Effector CD4-positive, alpha-beta T cell (primary cell): ENCODE data around the gene NUTM2B. TPM values are rescaled to one million over a fixed set of nuclear protein-coding genes. Genes with fewer than 3 reads are reported as not detected.
A peak's percentile ranks its signal among the peaks of the same experiment; 100 is the strongest.
"Not testable (repeated sequence)": the region's sequence is repeated elsewhere in the genome, so short reads cannot be mapped to it uniquely, and the experiment has no call there.

Experiments
- DNase-seq: peaks from one replicate; pipeline ENCODE4 v3.0.0-alpha.2; 2020
- total RNA-seq: gene quantifications from one replicate; lab custom pipeline; 2026; lab: John Stamatoyannopoulos, UW

Gene NUTM2B, protein sequence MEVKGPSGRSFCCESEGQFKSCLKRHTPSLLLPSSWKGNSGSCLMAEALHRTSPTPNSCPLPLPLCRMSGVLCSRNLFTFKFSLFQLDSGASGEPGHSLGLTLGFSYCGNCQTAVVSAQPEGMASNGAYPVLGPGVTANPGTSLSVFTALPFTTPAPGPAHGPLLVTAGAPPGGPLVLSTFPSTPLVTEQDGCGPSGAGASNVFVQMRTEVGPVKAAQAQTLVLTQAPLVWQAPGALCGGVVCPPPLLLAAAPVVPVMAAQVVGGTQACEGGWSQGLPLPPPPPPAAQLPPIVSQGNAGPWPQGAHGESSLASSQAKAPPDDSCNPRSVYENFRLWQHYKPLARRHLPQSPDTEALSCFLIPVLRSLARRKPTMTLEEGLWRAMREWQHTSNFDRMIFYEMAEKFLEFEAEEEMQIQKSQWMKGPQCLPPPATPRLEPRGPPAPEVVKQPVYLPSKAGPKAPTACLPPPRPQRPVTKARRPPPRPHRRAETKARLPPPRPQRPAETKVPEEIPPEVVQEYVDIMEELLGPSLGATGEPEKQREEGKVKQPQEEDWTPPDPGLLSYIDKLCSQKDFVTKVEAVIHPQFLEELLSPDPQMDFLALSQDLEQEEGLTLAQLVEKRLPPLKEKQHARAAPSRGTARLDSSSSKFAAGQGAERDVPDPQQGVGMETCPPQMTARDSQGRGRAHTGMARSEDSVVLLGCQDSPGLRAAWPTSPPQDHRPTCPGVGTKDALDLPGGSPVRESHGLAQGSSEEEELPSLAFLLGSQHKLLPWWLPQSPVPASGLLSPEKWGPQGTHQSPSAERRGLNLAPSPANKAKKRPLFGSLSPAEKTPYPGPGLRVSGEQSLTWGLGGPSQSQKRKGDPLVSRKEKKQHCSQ
- not detected for total RNA-seq

DNA sequence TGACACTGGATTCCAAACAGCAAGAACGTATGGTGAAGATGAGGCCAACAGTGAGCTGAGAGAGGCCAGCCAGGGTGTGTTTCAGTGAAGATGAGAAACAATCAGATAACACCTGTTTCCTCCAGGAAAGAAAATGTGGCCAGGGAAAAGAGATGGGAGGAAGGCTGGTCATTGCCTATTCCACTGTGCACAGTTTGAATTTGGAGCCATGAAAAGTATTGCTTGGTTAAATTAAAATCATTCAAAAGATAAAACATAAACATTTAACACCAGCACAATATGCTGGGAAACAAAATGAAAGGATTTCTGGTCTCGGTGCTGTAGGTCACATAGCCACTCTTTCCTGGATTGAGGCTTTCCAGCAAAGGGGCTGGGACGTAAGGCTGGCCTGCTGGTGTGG, at the start of gene NUTM2B:
NUTM2B (plus strand) TSS at position 301 of the 400 bp plus-strand sequence. CDS start 383 bp downstream, outside the sequence.
- DNase-seq, result not testable (repeated sequence)

DNA sequence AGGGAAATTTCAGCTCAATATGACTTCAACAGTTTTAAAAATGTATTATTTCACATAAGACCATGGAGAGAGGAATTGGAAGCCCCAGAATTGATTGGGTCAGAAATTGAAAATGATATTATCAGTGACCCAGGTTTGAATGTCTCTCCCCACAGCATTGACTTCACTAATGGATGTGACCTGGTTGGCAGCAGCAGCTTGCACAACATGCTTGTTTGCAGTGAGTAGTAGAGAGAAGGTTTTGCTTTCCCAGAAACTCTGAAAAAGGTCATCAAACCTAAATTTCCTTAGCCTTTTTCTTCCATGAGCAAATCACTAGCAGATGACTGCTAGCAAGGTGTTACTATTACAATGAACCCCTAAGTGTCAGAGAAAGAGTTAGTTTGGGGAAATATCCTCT, 39.7 kb upstream of the NUTM2B start:
- not testable (repeated sequence) for DNase-seq

DNA sequence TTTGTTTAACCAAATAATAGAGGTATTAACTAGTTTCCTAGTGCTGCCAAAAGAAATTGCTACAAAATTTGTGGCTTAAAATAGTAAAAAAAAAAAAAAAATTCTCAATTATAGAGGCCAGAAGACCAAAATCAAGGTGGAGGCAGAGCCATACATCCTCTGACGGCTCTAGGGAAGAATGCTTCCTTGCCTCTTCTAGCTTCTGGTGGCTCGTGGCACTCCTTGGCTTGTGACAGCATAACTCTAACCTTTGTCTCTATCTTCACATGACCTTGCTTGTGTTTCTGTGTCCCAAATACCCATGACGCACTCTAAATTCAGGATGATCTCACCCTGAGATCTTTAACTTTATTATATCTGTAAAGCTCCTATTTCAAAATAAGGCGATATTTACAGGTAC, 38.3 kb upstream of the NUTM2B start:
- DNase-seq, result not testable (repeated sequence)

DNA sequence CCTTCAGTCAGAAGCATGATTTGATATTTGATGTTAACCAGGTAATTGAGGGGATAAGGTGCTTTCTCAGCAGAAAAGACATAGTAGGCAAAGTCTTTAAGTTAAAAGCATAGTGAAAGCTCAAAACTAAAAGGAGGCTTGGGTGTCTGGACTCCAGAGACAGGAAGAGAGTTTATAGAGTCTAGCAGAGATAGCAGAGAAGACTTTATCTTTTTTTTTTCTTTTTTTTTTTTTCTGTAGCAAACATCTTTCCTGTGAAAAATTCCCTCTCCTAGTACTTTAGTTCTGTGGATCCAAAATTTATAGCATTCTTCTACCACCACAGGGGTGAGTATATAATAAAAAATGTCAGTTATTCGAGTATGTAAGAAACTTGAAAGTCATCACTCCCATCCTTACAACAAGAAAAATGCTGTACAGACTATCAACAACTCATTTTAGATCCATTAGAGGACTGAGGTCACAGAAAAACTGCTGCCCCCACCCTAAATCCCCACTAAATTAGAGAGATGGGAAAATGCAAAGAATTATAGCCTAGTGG, 33.7 kb upstream of the NUTM2B start:
- DNase-seq, result not testable (repeated sequence)

DNA sequence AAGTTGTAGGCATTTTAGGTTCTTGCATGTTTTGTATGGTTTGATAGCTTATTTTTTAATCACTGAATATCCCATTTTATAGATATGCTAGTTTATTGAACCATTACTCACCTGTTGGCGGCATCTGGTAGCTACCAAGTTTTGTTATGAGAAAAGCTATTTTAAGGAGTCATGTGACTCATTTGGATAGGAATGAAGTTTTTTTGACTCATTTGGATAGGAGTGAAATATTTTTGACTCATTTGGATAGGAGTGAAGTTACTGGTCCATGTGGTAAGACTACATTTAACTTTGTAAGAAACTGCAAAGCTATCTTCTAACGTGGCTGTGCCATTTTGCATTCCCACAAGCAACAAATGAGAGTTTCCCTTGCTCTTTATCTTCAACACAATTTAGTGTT, 28.1 kb upstream of the NUTM2B start:
- DNase-seq, result not testable (repeated sequence)

DNA sequence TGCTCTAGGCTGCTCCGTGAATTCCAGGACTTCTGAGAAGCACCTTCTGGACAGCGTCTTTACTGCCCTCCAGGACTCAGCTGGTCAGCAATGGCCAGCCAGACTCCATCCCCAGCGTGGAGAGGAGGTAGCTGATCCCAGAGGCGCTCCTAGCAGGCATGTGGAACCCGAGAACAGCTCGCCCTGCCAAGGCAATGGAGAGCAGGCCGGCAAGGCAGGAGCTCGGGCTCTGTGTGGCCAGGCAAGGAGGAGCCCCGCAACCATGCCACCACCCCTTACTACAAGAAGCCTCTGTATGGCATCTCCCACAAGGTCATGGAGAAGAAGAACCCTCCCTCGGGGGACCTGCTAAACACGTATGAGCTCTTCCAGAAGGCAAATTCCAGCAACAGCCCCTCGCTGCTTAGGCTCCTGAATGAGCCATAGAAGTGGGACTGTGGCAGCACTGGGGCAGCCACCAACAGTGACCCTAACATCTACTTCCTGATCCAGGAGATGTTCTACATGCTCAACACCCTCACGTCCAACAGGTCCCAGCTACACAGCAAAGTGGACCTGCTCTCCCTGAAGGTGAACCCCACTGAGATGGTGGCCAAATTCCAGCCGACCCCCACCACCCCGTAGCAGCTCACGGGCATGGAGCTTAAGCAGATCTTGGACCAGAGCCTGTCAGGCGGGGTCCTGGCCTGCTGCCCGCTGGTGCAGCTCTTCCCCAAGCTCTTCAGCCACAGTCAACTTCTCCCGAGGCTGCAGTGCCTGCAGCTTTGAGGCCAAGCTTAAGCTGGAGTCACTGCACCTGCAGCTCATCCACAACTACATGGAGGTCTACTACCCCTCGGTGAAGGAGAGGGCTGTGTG, 19.8 kb upstream of the NUTM2B start:
- DNase-seq, result not testable (repeated sequence)

DNA sequence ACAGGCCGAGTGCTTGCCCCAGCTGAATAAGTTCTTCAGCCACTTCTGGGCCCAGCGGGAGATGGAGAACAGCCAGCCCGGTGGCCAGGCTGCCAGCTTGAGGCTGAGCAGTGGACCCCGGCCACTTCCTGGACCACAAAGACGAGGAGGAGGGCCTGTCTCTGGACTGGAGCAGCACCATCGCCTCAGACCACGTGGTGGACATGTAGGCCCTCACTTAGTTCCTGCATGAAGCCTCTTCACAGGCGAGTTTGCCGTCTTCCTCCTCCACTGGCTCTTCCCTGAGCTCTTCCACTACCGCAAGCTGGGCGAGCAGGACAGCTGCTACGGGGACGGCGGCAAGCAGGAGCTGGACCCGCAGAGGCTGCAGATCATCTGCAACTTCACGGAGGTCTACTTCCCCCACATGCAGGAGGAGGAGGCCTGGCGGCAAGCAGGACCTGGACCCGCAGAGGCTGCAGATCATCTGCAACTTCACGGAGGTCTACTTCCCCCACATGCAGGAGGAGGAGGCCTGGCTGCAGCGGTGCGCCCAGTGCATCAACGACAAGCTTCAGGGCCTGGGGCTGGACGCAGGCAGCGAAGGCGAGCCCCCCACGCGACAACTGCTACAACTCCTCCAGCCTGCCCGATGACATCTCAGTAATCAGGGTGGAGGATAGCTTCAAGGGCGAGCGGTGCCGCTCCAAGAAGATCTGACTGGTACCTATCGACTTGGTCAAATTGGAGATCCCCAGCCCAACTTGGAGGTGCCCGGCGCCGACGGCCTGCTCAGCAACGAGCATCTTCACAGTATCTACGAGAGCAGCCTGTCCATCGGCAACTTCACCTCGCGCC, 18.9 kb upstream of the NUTM2B start:
- DNase-seq, result not testable (repeated sequence)

DNA sequence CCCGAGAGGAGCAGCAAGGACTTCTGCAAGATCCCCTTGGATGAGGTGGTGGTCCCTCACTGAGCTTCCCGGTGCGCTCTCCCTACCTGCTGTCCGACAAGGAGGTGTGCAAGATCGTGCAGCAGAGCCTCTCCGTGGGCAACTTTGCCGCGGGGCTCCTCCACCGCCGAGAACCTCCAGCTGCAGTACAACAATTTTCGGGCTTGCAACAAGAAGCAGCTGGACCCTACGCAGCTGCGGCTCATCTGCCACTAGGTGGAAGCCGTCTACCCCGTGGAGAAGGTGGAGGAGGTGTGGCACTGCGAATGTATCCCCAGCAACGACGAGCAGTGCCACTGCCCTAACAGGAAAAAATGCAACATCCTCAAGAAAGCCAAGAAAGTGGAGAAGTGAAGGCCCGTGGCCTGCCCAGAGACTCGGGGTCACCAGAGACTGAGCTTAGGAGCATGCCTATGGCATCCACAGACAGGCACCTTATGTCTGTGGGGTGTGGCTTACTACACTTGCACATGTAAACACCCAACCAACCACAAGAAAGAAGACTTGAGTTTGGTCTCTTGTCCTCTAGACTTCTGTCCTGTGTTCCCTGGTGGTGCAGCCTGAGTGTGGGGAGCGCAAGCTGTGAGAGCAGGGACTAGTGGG, 17.9 kb upstream of the NUTM2B start:
- DNase-seq, result peak; percentile 8

DNA sequence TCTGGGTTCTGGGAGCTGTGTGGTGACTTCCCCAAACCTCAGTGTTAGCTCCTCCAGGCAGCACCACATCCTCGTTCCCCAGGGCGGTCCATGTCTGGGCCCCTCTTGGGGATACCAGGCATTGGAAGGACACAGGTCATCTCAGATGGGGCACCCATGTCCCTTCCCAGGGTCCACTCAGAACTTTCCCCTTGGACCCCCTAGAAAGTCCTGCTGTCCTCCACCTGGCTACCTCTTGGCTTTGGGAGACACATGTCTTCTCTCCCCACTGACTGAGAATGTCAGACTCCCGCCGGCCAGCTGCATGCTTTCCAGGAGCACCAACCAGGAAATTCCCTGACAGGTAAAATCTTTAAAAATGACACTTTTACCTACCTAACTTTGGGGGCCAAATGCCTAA, 16.4 kb upstream of the NUTM2B start:
- not testable (repeated sequence) for DNase-seq

DNA sequence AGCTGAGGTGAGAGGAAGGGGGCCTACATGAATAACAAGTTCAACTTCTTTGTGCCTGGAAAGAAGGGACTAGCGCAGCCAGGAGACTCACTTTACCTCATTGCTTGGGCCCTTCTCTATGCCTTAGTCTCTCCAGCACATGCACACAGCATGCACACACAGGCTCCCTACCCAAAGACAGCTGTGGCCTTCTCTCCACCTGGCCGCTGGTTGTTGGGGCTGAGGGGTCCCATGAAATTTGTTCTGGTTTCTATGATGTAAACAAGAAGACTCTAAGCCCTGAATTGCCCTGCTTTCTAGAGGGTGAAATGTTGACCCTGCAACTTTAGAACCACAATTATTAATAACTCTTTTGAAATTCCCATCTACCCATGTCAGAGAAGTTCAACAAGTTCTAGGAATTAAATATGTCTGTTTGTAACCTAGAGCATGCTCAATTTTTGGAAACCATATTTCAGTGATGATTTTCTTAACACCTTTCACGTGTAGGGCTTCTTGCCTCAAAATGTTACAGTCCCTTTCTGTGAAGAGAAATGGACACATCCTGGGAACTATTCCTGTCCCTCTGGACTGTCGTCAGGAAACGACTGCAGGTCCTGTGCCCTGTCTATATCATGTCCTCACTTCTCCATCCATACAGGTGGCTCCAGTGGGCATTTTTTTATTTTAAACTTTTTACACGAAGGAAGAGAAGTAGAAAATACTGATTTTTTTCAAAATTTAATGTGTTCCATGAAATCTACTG, 15.4 kb upstream of the NUTM2B start:
- DNase-seq, result not testable (repeated sequence)

DNA sequence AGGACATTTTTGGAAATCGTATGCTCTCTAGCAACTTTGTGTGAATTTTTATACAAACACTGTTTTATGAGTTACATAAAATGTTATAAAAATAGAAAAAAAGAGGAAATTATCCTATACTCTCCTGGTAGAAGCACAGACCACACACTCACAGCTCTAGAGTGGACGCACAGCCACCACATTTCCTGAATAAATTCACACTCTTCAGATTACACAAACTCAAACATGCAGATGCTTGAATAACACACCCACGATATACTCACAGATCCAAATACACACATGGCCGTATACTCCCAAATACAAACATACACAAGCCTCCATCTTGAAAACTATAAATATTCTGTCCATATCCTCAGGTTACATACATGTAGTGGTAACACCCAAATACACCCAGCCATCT, 14.2 kb upstream of the NUTM2B start:
- DNase-seq, result not testable (repeated sequence)

DNA sequence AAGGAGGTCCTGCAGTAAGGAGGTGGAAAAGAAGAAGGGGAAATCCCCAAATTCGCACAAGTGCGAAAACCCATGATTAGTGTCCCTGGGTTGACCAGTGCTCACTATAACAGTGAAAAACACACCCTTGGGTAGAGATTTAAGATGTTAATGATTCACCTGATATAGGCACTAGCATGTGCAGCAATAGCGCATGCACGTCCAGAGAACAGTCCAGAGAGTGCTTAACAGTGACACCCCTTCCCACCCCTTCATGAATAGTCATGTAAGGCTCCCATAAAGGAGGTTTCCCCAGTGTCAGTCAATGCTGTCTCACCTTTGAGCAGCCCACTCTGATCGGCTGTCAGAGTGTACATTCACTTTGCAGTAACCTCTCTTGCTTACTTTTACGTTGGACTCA, 6.4 kb upstream of the NUTM2B start:
- not testable (repeated sequence) for DNase-seq

DNA sequence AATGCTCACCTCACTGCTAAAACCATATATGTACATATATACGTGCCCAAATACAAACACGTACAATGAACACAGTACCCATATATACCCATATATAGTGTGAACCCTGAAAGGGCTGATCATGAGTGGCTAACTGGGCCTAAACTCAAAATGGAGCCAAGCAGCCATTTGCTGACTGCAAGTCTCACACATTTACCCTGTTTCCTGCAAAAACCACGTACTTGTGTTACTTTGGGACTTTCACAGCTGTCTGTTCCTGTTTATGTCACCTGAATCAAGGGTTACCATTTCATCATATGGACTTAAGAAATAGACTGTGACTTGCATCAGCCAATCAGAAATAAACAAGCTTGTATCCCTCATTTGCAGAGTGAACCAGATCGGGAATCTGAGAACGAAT, 5.9 kb upstream of the NUTM2B start:
- not testable (repeated sequence) for DNase-seq

DNA sequence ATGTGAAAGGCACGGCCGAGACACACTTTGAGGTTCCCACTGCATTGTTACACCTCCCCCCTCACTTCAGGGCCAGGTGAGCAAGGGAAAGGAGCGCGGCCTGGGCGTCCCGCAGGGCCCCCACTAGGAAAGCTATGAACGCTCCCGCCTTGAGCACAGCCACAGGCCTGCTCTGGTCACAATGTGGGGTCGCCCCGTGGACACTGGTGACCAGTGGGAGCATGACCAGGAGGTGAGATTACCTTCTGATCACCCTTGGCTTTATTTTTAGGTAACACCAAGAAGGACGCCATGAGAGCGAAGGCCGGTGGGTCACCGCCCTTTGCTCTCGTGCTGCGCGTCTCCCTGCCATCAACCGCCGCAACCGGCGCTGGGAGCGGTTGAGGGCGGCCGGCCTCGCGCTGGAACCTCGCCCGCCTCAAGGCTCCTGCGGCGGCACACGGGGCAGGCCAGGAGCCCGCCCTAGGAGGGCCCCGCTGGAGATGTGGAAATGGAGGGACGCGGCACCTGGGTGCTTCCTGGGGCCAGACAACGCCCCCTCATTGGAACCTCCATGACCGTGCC, 2.6 kb upstream of the NUTM2B start:
- DNase-seq, result not testable (repeated sequence)

DNA sequence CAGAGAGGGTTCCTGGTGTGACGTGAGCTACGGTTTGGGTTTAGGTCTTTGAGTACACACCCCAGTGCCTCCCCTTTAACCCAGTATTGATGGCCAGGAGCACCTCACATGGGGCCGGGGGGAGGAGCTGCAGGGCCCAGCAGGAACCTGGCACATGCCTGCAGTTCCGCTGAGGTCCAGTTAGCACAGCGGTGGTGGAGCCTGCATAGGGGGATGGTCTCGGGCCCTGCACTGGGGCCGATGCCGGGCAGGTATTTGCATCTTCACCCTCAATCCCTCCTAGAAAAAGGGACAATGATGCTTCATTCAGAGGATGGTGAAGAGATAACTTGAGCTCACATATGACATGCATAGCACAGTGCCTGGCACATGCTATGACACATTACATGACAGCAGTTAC, 4.0 kb downstream of the NUTM2B start:
- DNase-seq, result not testable (repeated sequence)

DNA sequence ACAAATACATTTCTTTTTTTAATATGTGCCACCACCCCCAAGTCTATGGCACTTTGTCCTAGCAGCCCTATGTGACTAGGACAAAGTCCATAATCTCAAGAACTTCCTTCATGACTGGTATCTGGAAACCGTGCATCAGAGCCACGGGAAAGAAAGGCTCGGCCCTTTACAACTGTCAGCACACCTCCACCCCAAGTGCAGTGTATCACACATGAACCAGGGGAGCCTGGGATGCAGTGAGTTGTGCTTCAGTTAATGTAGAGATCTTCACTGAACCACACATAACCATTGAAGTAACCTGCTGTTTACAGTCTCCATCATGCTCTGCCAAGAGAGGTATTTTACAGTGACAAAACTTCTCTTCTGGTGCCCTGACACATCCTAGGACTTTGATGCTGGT, 11.9 kb downstream of the NUTM2B start:
- not testable (repeated sequence) for DNase-seq

DNA sequence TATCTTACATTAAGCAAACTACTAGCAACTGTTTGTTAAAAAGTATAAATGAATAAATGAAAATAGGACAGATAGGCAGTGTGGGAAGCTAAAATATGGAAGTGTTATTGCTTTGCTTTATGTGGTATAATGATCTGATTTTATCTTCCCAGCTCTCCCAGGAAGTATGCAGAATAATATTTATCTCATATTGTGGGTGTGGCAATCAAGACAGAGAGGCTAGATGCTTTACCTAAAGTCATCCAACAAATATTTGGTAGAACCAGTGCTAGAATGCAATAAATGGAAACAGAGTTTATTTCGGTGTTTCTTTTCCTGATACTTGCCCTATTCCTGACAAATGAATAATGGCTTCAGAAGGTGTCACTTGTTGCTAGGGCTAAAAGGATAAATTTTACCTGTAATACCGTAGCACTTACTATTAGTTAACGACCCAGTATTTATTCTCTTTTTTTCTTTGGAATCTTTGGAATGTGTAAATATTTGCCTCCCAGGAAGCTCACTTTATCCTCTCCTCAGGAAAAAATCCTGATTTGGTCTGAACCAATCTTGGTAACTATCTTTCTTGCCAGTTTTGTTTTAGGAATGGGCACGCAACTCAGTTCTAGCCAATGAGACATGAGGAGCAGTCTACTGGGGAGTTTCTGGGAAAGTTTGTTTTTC, 14.0 kb downstream of the NUTM2B start:
- DNase-seq, result not testable (repeated sequence)

DNA sequence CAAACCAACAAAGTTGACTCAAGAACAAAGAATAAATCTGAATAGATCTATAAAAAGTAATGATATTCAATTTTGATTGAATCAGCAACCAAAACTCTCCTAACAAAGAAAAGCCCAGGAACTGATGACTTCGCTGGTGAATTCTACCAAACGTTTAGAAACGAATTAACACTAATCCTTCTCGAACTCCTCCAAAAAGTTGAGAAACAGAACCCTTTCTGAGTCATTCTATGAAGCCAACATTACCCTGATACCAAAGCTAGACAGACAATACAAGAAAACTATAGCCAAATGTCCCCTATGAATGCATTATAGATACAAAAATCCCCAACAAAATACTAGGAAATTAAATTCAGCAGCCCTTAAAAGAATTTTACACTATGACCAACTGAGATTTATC, 17.0 kb downstream of the NUTM2B start:
- DNase-seq, result not testable (repeated sequence)

DNA sequence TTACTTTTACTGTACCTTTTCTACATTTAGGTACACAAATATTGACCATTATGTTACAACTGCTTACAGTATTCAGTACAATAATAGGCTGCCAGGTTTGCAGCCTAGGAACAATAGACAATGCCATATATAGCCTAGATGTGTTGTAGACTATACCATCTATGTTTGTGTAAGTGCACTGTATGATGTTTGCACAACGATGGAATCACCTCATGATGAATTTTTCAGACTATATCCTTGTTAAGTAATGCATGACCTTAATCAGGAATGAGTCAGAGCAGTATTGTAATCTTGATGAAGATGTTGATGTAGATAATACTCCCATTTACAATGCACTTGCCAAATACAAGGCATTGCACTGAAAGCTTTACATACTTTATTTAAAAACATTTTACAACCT, 23.6 kb downstream of the NUTM2B start:
- DNase-seq, result not testable (repeated sequence)
